ENCODE results near the gene HMBS. TPM values are rescaled to one million over a fixed set of nuclear protein-coding genes. Genes with fewer than 3 reads are reported as not detected.
"Not testable (repeated sequence)": the region's sequence is repeated elsewhere in the genome, so short reads cannot be mapped to it uniquely, and the experiment has no call there.

Gene HMBS
- polyA plus RNA-seq, 3 donors from 2014 or later, result 7.6 to 19.0 (median 11.9) TPM

- Mint-ChIP-seq H3K4me1 (peaks cover 28 to 41% of the 10 kb centered on the region in 2 donors), H3K27me3 (ENCODE audit: low read depth in 3 of 3) (peaks cover 3 to 6% (median 5%) of the 10 kb centered on the region in 3 donors), H3K9me3 (no peaks in the 10 kb centered on the region), H3K4me3 (peak overlapping the region; percentile 88 to 98 (median 95)), H3K36me3 (peaks cover 3 to 10% (median 8%) of the 10 kb centered on the region in 3 donors), H3K27ac (peak overlapping the region; percentile 85 to 96 (median 90))
- DNase-seq, result no peak
Measured at GRCh38 chr11:119121811-119122124, 37.1 kb downstream of the HMBS start.

GRCh38 chr11:119125821-119126220, 41.1 kb downstream of the HMBS start:
- Mint-ChIP-seq H3K4me1 (peaks cover 22 to 32% of the 10 kb centered on the region in 2 donors), H3K27me3 (ENCODE audit: low read depth in 3 of 3) (peaks cover 3 to 4% (median 4%) of the 10 kb centered on the region in 3 donors), H3K27ac (no peak overlapping the region), H3K9me3 (no peaks in the 10 kb centered on the region), H3K36me3 (peaks cover 3 to 20% (median 19%) of the 10 kb centered on the region in 3 donors), H3K4me3 (no peak overlapping the region)
- DNase-seq, result no peak

DNA sequence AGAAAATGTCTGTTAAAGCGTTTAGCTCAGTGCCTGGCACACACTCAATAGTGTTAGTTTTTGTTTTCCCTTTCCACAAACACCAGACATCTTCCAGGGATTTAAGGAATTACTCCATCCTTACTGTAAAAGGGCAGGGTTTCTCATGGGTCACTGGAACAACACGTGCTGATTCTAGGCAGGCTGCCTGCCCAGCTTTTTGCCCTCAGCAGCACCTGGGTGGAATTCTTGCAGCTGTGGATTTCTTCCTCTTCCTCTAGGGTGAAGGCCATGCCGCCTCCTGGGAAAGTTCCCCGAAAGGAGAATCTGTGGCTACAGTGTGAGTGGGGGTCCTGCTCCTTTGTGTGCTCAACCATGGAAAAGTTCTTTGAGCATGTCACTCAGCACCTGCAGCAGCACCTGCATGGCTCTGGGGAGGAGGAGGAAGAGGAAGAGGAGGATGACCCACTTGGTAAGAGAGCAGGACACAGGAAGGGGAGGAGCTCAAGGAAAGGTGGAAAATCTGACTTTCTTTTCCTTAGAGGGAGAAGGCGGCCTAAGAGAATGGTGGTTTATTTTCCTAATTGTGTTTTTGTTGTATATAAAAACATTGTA, 42.1 kb downstream of the HMBS start:
- peaks cover 0 to 2% (median 0%) of the 10 kb centered on the region in 3 donors for H3K27me3 Mint-ChIP-seq (ENCODE audit: low read depth in 3 of 3)
- H3K4me1 Mint-ChIP-seq, result peaks cover 17 to 23% of the 10 kb centered on the region in 2 donors
- H3K4me3 Mint-ChIP-seq, result no peak overlapping the region
- peak overlapping the region in 2 of 6 donors; percentile 24 to 71 for H3K27ac Mint-ChIP-seq
- DNase-seq, result no peak
- H3K9me3 Mint-ChIP-seq, result no peaks in the 10 kb centered on the region
- H3K36me3 Mint-ChIP-seq, result peaks cover 3 to 25% (median 24%) of the 10 kb centered on the region in 3 donors

DNA sequence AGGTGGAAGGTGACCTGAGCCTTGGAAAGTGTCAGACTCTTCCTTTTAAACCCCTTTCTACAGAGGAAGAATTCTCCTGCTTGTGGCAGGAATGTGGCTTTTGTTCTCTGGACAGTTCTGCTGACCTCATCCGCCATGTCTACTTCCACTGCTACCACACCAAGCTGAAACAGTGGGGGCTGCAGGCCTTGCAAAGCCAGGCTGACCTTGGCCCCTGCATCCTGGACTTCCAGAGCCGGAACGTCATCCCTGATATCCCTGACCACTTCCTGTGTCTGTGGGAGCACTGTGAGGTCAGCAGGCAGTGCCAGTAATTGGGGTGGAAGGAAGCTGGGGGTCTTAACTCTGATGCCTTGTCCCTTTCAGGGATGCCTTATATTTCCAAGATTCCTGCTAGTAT, 46.0 kb downstream of the HMBS start:
- H3K27me3 Mint-ChIP-seq (ENCODE audit: low read depth in 3 of 3), result peaks cover 0 to 3% (median 0%) of the 10 kb centered on the region in 3 donors
- peaks cover 0 to 2% (median 0%) of the 10 kb centered on the region in 6 donors for H3K9me3 Mint-ChIP-seq
- H3K4me3 Mint-ChIP-seq, result no peak overlapping the region
- peaks cover 12 to 36% (median 27%) of the 10 kb centered on the region in 3 donors for H3K36me3 Mint-ChIP-seq
- no peak for DNase-seq
- H3K4me1 Mint-ChIP-seq, result peaks cover 0 to 1% of the 10 kb centered on the region in 2 donors
- no peak overlapping the region for H3K27ac Mint-ChIP-seq

GRCh38 chr11:119134389-119134978, 49.8 kb downstream of the HMBS start:
- Mint-ChIP-seq H3K4me1 (no peaks in the 10 kb centered on the region), H3K9me3 (peaks cover 0 to 2% (median 0%) of the 10 kb centered on the region in 6 donors), H3K36me3 (peaks cover 12 to 31% (median 27%) of the 10 kb centered on the region in 3 donors), H3K27me3 (ENCODE audit: low read depth in 3 of 3) (peaks cover 1 to 5% (median 3%) of the 10 kb centered on the region in 3 donors), H3K4me3 (no peak overlapping the region), H3K27ac (peak overlapping the region in 1 of 6 donors; percentile 58)
- no peak for DNase-seq

GRCh38 chr11:119139276-119139675, 54.6 kb downstream of the HMBS start:
- not testable (repeated sequence) for DNase-seq, H3K36me3 Mint-ChIP-seq, H3K4me3 Mint-ChIP-seq, H3K4me1 Mint-ChIP-seq, H3K27ac Mint-ChIP-seq, H3K9me3 Mint-ChIP-seq
- peaks cover 7 to 18% (median 12%) of the 10 kb centered on the region in 3 donors for H3K27me3 Mint-ChIP-seq (ENCODE audit: low read depth in 3 of 3)

Other genes starting within 250 kb of the HMBS start
- under 1 TPM in 2 of 3 donors, not detected in 1; 0.05 to 0.30 TPM for gene CXCR5, start 201.0 kb upstream of the HMBS start, polyA plus RNA-seq
- 10 to 100 TPM in 1 of 3 donors, 1 to 10 TPM in 1, not detected in 1; 2.2 to 10.5 TPM for gene BCL9L, start 159.0 kb upstream of the HMBS start, polyA plus RNA-seq
- gene UPK2, start 128.6 kb upstream of the HMBS start, polyA plus RNA-seq, result 1 to 10 TPM in 1 of 3 donors, under 1 TPM in 1, not detected in 1; 0.81 to 1.4 TPM
- gene FOXR1, start 113.1 kb upstream of the HMBS start, polyA plus RNA-seq, result not detected
- gene CENATAC, start 86.7 kb upstream of the HMBS start, polyA plus RNA-seq, result 10 to 100 TPM in 2 of 3 donors, 1 to 10 TPM in 1; 9.1 to 17.1 (median 10.5) TPM
- gene RPS25, start 66.5 kb upstream of the HMBS start, polyA plus RNA-seq, result 1,000 to 10,000 TPM; 1,543 to 2,582 (median 1,747) TPM
- 100 to 1,000 TPM; 104 to 136 (median 110) TPM for gene TRAPPC4, start 66.1 kb upstream of the HMBS start, polyA plus RNA-seq
- 10 to 100 TPM in 2 of 3 donors, 1 to 10 TPM in 1; 9.4 to 11.6 (median 11.4) TPM for gene SLC37A4, start 54.0 kb upstream of the HMBS start, polyA plus RNA-seq
- 10 to 100 TPM; 23.2 to 49.1 (median 32.9) TPM for gene HYOU1, start 27.7 kb upstream of the HMBS start, polyA plus RNA-seq
- 10 to 100 TPM; 33.0 to 58.8 (median 49.3) TPM for gene VPS11, start 17.1 kb upstream of the HMBS start, polyA plus RNA-seq
- gene DPAGT1, start 17.0 kb downstream of the HMBS start, polyA plus RNA-seq, result 10 to 100 TPM; 23.7 to 47.4 (median 44.5) TPM
- 1 to 10 TPM; 1.0 to 7.7 (median 2.6) TPM for gene C2CD2L, start 22.5 kb downstream of the HMBS start, polyA plus RNA-seq
- gene HINFP, start 36.7 kb downstream of the HMBS start, polyA plus RNA-seq, result 10 to 100 TPM in 2 of 3 donors, 1 to 10 TPM in 1; 9.2 to 18.6 (median 11.0) TPM
- gene ABCG4, start 64.2 kb downstream of the HMBS start, polyA plus RNA-seq, result not detected
- gene NLRX1, start 83.8 kb downstream of the HMBS start, polyA plus RNA-seq, result 10 to 100 TPM; 10.7 to 20.9 (median 11.0) TPM
- gene NHERF4, start 100.6 kb downstream of the HMBS start, polyA plus RNA-seq, result under 1 TPM in 1 of 3 donors, not detected in 2; 0.24 TPM
- gene CBL, start 121.5 kb downstream of the HMBS start, polyA plus RNA-seq, result 1 to 10 TPM; 1.1 to 9.6 (median 5.0) TPM
- not detected for gene MCAM, start 232.2 kb downstream of the HMBS start, polyA plus RNA-seq
- 10 to 100 TPM; 21.9 to 42.2 (median 33.5) TPM for gene RNF26, start 249.6 kb downstream of the HMBS start, polyA plus RNA-seq